Germinal center (tissue), 1 donor: Measurements from ENCODE around the gene HDLBP.
A peak's percentile ranks its signal among the peaks of the same experiment; 100 is the strongest.

Experiments used
- DNase-seq: peaks from one replicate; pipeline ENCODE4 v3.0.0; 2012; ENCODE audit warnings: mixed read lengths, low spot score

The HDLBP gene, protein sequence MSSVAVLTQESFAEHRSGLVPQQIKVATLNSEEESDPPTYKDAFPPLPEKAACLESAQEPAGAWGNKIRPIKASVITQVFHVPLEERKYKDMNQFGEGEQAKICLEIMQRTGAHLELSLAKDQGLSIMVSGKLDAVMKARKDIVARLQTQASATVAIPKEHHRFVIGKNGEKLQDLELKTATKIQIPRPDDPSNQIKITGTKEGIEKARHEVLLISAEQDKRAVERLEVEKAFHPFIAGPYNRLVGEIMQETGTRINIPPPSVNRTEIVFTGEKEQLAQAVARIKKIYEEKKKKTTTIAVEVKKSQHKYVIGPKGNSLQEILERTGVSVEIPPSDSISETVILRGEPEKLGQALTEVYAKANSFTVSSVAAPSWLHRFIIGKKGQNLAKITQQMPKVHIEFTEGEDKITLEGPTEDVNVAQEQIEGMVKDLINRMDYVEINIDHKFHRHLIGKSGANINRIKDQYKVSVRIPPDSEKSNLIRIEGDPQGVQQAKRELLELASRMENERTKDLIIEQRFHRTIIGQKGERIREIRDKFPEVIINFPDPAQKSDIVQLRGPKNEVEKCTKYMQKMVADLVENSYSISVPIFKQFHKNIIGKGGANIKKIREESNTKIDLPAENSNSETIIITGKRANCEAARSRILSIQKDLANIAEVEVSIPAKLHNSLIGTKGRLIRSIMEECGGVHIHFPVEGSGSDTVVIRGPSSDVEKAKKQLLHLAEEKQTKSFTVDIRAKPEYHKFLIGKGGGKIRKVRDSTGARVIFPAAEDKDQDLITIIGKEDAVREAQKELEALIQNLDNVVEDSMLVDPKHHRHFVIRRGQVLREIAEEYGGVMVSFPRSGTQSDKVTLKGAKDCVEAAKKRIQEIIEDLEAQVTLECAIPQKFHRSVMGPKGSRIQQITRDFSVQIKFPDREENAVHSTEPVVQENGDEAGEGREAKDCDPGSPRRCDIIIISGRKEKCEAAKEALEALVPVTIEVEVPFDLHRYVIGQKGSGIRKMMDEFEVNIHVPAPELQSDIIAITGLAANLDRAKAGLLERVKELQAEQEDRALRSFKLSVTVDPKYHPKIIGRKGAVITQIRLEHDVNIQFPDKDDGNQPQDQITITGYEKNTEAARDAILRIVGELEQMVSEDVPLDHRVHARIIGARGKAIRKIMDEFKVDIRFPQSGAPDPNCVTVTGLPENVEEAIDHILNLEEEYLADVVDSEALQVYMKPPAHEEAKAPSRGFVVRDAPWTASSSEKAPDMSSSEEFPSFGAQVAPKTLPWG (N-terminal part only)

GRCh38 chr2:241315093-241315878 is at the start of gene HDLBP:
Gene HDLBP (minus strand): TSS chr2:241315672. CDS start chr2:241266869, 48,803 bp downstream.
- DNase-seq, result peak; percentile 98

DNA sequence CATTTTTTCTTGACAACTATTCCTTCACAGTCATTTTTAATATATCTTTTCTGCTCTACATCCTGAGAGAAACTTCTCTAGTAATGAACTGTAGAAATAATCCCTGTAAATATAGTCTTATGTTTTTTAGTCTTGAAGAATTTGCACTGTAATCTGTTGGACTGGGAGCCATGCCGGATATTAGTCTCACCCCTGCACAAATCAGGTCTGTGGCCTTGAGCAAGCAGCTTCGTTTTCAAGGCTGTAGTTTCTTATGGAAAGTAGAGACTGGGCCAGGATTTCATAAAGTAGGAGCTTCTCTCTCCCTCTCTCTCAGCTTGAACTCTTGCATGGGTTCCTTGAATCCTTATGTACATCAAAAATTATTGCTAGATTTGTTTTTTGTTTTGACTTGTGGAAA is 49.3 kb upstream of the HDLBP start:
- DNase-seq, result no peak

- DNase-seq, result no peak
Observed at GRCh38 chr2:241363426-241363825, 48.0 kb upstream of the HDLBP start.

DNA sequence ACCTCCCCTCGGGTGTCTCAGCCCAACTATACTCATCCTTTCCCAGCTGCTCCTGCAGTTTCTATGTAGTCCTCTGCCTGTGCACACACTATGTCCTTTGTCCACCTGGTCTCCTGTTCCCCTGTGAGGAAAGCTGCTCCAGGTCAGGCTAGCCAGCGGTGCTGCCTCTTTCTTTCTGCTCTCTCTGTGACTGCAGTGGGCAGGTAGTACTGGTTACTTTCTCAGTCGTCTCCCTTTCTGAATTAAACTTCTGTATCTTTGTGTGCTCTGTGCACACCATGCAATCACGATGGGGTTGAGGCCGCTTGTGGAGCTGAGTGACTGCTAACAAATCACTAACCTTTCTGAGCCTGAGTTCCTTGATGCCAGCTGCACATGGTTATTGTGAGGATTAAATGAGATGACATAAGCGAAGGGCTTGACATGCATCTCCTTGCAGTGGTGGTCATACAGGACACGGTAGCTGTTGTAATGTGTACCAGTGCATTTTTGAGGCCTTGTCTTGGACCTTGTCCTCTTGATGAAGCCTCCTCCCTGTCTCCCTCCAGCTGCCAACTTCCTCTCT is 44.1 kb upstream of the HDLBP start:
- DNase-seq, result no peak

- peak; percentile 62 for DNase-seq
Observed at GRCh38 chr2:241358470-241358869, 43.0 kb upstream of the HDLBP start.

DNA sequence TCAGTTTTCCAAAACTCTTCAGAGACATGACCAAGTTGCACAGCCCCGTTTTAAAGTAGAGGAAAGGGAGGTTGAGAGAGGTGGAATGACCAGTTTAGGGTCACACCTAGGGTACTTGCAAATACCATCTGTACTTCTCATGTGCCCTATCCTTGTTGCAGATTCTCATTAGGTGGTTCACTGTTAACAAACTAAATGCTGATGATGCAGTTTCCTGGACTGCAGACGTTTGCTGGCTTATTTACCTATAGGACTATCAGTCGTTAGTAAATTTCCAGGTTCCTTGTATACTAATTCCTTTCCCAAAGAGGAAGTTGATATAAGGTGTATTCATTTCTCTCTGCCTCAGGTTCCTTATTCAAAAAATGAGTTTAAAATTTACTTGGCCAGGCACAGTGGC is 42.1 kb upstream of the HDLBP start:
- DNase-seq, result no peak

DNA sequence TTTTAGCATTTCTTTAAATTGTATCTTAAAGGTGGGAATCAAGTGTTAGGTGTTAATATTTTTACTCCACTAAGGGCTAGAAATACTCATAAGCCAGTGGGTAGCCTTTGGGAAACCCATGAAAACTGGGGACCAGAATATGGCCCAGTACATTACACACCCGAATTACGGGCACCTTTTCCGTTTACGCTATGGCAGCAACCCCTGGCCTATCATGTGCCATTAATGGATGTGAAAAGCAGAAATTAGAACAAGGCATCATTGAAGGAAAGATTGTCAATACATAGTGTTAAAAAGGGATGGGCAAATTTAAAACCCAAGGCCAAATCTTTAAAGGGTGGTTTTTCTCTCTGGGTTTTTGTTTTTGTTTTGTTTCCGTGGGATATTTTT is 41.4 kb upstream of the HDLBP start:
- no peak for DNase-seq

DNA sequence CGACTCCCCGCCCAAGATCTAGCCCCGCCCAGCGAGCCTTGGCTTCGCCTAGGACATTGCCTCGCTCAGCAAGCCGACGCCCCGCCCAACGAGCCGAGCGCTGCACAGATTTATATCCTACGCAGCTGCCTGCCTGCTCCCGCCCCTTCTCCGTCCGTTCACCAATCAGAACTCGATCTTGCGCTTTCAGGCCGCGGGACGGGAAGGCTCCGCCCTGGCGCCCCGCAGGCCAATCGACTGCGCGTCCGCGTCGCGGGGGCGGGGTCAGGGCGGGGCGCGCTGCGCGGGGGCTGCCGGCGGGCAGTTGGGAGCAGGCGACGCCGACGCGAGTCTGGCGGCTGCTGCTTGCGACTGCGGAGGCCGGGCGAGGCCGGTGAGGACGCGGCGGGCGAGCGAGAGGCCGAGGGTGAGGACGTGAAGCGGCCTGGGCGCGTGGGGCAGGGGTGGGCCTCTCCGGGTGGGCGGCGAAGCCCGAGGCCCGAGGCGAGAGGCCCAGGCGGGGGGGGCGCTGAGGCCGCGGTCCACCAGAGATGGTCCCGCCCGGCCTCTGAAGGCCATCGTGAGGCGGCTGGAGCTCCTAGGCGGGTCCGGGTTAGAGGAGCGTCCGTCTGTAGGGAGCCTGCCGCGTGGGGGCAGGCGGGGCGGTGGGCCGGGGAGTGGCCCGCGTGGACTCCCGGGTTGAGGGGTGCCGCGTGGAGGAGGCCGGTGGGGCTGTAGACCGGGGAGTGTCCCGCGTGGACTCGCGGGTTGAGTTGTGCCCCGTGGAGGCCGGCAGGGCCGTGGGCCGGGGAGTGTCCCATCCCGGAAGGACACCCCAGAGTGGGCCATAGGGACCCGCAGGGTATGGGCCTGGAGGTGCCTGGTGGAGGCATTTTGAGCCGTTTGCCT is 40.8 kb upstream of the HDLBP start, which contains the start of gene FARP2:
FARP2 (plus strand) TSS at position 303 of the 888 bp plus-strand sequence. CDS start 16,823 bp downstream, outside the sequence.
- DNase-seq, result peak; percentile 94

DNA sequence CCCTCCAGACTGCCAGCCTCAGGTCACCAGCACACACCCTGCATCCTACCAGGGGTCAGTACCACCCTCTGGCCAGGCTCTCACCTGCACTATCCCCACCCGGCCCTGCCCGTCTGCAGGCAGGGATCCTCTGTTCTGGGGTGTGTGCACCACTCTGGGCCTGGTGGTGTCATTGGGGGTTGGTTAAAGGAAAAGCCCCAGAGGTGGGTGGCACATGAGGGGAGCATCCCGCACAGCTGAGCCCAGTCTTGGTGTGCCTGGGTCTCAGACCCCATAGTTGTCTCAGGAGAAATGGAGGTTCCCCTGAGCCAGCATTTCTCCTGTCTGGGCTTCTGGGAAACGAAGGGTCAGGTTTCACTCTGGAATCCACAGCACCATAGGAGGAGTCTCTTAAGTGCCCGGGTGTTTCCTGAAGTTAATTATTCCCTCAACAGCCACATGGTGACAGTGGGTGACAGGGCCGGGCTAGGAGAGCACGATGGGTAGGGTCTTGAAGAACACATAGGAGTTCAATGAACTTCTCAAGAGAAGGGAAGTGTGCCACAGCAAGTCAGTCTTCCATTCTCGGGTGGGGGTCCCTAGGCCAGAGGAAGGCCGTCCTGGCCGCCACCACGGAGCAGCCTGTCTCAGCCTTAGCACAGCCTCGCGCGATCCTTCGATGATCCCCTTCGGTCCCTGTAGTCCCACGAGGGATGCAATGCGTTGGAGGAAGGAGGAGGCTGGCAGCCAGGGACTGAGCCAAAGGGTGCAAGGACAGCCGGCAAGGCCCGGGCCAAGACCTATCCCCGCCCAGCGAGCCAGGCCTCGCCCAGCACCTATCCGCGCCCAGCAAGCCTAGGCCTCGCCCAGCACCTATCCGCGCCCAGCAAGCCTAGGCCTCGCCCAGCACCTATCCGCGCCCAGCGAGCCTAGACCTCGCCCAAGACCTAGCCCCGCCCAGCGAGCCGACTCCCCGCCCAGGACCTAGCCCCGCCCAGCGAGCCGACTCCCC is 39.5 kb upstream of the HDLBP start:
- DNase-seq, result no peak

DNA sequence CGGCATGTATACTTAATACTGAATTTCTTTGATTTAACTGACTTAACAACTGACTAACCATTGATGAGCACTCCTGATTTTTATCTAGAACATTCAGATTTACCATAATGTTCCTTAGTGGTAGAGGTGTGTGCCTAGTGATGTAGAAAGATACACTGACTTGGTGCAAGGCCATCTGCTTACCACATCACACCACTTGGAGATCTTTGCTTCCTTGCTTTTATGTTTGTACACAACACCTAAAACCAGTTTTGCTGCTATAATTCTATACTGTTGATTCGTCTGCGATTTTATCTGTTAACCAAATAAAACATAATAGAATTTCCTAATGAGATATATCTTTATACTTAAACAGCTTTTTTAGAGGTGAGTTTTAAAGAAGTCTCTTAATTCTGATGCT is 36.8 kb upstream of the HDLBP start:
- DNase-seq, result no peak

DNA sequence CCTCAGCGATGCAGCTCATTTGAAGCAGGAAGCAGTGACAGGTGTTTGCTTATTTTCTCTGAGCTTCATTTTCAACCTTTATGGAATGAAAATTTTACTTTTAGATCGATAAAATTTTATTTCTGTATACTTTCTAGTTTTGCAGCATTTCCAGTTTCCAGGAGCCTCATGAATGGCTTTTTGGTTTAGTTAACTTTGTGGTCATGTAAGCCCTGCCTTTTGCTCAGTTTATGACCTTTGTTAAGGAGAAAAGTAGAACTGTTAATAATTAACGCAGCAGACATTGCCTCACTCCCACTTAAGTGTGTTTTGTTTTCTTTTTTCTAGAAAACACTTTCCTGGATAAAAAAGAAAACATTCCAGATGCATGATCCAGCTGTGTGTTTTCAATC is 36.2 kb upstream of the HDLBP start:
- no peak for DNase-seq

DNA sequence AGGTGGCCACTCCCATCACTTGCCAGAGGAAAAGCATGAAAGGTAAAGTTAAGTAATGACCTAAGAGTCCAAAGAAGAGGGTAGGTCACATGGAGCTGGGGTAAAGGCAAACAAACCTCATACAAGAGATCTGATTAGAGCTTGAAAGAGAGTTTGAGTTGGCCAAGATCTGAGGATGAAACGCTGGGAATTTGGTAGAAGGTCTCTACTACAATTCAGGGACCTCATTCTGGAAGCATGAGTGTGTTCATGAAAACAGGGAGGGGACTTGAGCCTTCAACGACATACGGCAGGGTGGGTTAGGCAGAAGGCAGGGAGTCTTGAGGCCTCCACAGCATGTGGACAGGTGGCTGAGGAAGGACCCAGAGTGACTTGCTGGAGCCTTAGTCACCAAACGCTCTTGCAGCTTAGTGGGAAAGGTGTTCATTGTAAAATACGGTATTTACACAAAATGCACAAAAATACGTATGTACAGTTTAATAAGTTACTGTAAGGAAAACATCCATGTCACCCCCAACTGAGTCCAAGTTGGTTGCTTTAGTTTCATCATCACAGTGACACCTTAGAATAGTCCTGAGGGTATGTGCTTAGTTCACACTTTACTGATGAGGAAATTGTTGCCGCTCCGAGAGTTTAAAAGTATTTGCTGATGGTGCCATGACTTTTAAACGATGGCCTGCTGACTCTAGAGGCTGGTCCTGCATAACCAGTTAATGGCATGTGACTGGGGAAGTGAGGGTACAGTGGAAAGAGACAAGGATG is 35.6 kb upstream of the HDLBP start:
- no peak for DNase-seq

DNA sequence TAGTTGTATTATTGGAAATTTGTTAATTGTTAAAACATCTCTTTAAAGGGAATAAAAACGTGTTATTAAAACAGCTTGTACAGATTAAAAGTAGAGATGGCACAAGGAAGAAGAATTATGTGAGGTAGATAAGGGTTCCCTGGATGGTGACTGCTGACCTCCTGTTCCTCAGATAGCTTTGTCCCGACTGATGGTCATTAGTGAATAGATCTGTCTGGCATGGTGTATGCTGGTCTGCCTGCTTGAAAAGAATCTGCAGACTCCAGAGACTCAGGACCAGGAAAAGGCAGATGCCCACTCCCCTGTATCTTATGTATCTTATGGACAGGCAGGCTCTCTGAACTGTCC is 35.0 kb upstream of the HDLBP start:
- no peak for DNase-seq

DNA sequence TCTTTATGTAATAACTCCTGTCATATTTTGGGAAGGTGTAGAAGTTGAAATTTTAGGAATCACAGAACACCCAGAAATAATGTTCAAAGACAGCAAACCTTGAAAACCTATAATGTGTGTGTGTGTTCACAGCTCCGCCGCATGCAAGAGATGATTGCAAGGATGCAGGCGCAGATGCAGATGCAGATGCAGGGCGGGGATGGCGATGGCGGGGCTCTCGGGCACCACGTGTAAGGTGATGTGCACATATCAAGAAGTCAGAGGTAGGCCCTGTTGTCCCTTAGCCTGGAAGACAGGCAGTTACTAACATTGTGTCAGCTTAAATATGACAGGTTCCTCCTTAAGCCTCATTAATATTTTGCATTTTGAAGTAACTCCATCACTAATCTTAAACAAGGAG is 34.5 kb upstream of the HDLBP start:
- no peak for DNase-seq

DNA sequence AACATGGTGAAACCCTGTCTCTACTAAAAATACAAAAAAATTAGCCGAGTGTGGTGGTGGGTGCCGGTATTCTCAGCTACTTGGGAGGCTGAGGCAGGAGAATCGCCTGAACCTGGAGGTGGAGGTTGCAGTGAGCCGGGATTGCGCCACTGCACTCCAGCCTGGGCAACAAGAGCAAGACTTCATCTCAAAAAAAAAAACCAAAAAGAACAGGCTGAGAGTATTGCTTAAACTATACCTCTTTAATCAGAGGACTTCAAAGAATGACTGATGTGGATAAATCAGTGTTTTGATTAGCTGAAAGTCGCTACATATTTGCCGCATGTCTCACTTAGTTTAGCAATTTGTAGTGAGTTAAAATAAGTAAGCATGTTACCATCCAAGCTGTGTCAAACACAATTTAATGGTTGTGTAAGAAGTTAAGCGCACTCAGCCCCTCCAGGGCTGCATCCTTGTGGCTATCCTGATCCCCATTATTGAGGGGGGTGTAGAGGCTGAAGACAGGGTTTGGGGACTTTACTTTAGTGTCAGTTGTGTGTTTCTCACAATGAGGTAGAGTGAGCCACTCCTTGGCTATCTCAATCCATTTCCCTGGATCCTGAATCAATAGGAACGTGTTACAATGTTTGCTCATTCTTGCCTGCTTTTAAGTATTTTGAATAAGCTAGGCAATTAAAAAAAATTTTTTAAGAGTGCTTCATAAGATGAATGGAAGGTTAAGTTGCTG is 29.6 kb upstream of the HDLBP start:
- no peak for DNase-seq

GRCh38 chr2:241340631-241341163 is 25.2 kb upstream of the HDLBP start:
- DNase-seq, result no peak
